GM19043 (cell line): ENCODE results near the gene PRR22.
"Not testable (repeated sequence)": the region's sequence is repeated elsewhere in the genome, so short reads cannot be mapped to it uniquely, and the experiment has no call there.

Experiments
- ATAC-seq: cut with Tn5 transposase; IDR thresholded peaks from one replicate; pipeline ENCODE4 v1.9.1; 2021; ENCODE audit warnings: low read depth; ENCODE audit not compliant: unreplicated experiment

The PRR22 gene

DNA sequence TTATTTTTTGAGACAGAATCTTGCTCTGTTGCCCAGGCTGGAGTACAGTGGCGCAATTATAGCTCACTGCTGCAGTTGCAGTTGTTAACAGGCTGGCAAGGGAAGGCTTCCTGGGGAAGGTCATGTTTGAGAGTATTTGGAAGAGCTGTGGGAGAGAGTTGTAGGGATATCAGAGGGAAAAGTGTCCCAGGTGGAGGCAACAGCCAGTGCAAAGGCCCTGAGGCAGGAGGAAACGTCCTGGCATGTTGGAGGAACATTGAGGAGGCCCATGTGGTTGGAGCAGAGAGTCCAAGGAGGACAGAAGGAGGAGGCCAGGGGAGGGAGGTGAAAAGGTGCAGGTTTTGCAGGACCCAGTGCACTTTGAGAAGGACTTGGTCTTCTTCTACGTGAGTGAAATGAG lies 8.6 kb upstream of the PRR22 start:
- ATAC-seq, result no peak

DNA sequence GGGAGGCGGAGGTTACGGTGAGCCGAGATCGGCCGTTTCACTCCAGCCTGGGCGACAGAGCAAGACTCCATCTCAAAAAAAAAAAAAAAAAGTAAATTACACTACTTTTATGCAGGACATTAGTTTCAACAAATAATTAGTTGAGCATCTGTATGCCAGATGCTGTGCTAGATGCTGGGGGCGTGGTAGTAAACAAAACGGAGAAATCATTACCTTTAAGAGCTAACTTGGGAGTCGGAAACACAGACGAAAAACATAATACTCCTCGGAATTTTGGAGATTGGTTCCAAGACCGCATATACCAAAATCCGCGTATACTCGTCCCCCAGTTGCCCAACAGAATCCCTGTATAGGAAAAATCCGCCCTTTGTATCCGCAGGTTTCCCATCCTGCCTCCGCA lies 7.7 kb upstream of the PRR22 start:
- no peak for ATAC-seq

DNA sequence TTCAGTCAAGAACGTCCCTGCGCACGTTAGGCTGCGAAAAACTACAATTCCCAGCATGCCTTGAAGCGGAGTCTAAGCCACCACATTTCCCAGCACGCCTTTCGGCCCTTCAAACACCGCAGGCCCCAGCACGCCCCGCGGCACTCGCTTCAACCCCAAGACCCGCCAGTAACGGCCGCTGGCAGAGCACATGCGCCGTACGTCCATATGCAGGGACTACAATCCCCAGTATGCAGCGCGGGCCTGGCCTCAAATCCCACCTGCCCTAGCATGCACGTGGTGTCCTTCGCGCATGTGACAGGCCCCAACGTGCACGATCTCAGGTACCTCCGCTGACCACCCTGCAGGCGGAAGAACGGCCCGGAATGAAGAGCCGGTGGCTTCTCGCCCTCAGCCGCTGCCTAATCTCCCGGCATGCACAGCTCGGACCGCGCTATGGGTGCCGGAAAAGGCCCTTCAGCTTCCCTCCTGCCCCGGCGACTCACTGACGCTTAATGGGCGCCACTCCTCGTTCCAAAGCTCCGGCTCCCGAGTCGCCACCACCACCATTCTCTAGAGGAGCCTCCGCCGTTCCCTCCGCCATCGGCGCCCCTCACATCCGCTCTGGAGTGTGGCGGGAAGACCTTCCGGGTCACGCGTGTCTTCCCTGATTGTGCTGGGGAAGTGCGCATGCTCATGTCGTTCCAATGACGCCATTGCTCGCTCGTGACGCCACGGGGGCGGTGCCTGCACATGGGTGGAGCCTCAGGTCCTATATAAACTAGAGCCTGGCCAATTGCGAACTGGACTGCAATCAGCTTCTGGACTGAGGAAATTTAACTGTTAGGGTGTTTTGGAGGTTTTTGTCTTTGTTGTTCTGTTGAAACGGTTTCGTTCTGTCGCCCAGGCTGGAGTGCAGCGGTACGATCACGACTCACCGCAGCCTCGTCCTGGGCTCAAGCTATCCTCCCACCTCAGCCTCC lies 6.3 kb upstream of the PRR22 start, which contains the start of gene DUS3L:
DUS3L (minus strand) TSS at position 605 of the 962 bp plus-strand sequence; CDS start at position 583, 22 bp downstream.
- peak; percentile 87 for ATAC-seq

DNA sequence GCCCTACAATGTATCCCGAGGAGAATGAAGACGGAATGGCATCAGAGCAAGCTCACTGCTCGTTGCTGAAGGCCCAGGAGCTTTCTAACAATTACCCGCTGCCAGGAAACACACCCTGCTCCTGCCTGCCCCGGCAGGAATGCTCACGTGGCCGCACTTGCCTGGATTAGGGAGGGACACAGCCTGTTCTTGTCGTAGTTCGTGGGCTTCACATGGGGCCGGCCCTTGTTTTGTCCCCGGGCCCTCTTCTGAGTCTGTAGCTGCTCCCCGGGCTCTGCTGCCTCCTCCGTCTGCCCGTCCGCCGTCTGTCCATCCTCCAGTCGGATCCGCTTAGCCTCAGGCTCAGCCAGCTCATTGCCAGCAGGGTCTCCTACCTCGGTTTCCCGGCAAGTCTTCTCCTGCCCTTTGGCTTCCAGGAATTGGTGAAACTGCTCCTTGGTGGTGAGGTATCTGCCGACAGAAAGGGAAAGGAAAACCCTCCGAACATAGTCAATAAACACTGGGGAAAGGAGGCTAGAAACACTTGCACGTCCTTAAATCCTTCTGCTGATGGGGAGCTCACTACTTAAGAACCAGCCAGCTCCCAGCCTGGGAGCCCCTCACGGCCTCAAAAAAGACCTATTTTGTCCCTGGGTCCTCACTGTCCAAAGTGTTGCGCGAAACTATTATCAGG lies 5.5 kb upstream of the PRR22 start:
- no peak for ATAC-seq

DNA sequence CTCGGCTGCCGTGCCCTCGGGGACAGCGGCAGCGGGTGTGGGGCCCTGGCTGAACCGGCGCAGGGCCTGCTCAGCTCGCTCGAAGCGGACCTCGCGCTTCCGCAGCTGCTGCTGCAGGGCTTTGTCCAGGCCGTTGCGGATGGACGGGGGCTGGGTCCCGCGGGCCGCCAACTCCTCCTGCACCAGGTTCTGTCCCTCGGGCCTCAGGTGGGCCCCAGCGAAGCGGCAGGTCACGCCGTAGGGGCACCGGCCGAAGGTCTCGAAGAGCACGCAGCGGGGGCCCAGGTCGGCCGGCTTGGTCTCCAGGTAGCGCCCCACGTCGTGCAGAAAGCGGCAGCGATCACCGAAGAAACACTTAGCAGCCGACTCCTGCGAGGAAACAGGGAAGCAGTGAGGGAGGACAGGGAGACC lies 4.8 kb upstream of the PRR22 start:
- ATAC-seq, result no peak

DNA sequence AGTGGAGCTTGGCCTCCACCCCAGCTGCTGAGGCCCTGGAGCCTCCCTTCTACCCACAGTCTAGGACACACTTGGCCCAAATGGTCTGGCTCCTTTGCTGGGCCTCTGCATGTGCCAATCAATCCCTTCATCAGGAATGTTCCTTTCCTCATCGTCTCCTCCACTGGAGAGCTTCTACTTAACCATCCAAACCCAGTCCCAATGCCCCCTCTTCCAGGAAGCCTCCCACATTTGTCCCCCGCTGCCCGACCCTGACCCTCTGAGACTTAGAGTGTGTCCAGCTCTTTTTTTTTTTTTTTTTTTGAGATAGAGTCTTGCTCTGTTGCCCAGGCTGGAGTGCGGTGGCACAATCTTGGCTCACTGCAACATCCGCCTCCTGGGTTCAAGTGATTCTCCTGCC lies 3.9 kb upstream of the PRR22 start:
- ATAC-seq, result no peak

DNA sequence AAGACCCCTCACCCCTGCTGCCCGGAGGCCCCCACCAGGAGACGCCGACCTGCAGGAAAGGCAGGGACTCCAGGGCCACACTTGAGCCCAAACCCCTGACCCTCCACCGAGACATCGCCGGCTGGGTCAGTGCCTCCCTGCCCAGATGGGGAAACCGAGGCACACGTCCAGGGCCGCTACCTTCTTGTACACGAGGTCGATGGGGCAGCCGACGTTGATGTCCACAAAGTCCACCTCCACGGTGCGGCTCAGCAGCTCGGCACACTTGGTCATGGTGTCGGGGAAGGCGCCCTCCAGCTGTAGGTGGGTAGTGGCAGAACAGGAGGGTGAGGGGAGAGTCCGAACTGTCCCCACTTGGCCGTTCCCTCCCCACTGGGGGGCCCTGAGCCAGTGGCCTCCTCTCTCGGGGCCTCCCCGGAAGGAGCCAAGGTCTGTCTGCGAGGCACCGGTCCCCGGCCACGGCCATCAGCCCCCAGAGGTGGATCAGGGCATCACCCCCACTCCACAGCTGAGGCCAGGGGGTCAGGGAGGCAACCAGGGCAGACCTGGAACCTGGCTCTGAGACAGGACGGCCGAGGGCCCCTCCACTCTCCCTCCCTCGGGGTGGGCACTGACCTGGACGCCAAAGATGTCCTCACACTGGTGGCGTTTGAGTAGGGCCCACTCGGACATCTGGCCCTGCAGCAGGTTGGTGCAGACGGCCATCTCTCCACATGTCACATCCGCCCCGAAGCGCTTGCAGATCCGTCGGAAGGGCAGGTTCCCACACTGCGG lies 3.0 kb upstream of the PRR22 start:
- ATAC-seq, result no peak

DNA sequence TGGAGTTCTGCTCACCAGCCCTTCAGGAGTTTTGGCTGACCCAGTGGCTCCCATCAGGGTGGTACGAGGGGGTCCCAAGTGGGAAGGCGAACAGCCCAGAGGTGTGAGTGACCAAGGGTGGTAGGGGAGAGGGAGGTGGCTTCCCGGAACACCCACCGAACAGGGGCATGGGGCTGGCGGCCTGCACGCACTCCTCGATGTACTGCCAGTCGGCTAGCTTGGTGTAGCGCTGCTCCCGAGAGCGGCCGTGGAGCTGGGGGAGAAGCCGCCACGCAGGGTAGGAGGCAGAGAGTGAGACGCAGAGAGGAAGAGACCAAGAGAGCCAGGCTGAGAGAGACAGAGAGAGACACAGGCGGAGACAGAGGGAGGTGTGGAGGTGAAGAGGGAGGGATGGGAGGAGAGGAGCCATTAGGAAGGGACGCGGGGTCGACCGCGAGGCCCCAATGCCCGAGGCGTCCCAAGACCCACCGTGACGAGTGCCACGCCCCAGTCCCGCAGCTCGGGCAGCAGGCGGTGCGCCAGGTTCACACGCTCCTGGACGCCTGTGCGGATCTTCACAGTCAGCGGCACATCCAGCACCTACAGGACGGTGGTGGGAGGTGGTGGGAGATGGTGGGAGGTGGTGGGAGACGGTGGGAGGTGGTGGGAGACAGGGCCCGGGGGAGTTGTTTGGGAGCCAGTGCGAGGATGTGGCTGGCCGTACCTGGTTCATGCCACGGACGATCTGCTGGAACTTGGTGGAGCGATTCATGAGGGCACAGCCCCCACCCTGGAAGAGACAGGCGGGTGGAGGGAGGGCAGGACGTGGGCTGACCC lies 2.3 kb upstream of the PRR22 start:
- ATAC-seq, result no peak

DNA sequence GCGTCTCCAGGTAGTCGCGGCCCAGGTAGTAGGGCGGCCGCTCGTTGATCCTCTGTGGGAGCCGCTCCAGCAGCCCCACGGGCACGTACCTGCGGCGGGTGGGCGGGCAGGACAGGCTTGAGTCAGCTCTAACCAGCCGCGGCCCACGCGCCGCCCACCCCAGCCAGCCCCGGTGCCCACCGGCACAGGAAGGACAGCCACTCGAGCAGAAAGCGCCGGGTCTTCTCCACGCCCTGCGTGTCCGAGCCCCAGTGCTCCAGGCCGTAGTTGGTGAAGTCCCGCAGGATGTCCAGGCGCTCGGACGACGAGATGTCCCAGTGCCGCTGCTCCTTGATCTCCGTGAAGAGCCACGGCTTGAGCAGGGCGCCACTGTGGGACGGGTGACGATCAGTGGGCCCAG lies 877 bp upstream of the PRR22 start:
- ATAC-seq, result no peak

DNA sequence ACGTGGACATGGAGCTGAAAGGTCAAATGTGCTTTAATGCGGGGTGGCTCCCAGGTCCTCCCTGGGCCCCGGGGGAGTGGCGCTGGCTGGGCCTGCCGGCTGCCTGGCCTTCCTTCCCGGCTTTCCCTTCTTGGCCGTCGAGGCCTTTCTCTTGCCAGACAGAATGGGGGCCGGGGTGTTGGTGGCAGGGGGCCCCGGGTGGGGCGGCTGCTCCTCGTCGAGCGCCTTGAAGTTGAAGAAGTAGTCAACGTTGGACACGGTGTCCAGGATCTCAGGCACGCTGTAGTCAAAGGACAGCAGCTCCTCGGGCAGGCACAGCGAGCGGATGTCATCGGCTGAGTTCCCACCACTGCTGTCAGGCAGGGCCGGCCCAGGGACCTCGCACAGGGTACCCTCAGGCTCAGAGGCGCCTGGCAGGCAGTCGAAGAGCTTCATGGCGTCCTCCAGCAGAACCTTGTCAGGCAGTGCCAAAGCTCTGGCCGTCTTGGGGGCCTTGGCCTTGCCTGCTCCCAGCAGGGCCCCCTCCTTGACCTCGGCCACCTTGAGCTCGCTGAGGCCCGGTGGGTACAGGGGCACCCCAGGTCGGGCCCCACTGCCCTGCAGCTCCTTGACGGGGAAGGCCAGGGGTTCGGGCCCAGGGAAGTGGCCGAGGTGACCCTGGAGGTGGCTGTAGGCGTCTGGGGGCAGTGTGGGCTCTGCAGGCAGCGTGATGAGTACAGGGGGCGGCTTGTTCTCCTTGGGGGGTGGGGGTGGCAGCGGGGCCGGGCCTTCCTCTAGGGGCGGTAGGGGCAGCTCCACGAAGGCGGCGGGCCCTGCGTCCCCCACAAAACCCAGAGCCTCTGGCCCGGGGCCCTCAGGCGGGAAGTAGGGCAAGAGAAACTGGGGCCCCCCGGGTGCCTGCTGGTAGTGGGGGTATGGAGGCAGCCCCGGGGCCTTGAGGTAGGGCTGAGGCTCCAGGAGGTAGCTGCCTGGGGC lies 1.3 kb downstream of the PRR22 start:
- ATAC-seq, result no peak

DNA sequence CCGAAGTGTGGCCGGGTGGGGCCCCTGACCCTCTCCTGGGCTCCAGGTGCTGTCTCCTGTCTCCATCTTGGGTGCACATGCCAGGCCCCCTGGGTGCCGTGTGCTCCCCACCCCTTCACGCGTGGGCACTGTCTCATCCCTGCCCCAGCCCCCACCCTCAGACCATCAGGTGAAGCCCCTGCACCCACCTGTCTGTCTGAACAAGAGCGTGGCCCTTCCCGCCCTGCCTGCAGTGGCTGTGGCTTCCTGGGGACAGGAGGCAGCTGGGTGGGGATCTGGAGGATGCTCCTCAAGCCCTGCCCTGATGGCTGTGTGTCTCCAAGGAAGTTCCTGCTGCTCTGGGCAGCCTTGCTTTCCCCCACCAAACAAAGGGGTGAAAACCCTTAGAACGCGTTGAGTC lies 2.2 kb downstream of the PRR22 start:
- ATAC-seq, result no peak

DNA sequence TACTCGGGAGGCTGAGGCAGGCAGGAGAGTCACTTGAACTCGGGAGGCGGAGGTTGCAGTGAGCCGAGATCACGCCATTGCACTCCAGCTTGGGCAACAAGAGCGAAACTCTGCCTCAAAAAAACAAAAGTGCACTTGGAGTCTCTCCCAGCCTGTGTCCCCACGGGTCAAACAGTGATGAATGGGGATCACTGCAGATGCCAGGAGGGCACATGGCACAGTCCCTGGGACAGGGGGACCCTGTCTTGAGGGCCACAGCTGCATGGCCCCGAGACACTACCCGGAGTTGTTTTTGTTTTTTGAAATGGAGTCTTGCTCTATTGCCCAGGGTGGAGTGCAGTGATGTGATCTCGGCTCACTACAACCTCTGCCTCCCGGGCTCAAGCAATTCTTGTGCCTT lies 3.6 kb downstream of the PRR22 start:
- ATAC-seq, result not testable (repeated sequence)

DNA sequence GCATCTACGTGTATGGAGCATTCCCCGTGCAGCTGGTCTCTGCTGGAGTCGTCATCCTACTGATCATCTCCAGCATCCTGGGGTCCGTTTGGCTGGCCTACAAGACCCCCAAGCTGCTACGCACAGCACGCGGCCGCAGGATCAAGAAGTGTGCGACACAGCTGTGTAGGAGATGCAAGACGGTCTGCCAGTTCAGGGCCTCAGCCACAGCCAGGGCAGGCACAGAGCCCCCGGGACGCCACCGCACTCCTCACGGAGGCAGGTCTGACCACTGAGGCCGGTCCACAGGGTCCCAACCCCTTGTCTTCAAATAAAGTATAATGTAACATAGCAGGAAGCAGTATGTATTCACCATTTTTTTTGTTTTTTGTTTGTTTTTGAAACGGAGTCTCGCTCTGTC lies 6.1 kb downstream of the PRR22 start:
- no peak for ATAC-seq

DNA sequence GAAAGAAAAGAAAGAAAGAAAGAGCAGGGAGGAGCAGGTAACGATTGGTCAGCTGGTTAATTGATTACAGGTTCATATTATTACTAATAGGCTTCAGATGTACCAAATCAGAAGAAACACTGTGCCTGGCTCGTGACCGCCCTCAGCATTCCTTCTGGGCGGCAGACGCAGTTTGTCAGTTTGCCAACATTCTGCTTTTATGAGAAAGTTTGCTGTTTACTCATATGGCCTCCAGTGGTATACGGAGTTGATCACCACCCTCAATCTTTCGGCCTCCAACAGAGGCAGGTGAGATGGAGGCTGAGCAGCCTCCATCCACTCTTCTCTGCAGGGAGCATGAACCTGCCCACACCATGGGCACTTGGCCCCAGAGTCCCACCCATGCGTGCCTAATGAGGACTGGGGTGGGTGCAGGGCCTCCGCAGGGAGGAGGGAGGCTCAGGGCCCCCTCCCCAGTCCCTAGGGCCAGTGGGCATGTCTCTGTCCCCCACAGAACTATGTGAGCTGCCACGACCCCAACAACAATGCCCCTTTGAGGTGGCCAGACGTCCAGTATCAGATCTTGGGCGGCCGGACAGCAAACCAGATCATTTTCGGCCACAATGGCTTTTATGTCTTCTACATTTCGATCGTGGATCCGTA lies 8.8 kb downstream of the PRR22 start:
- ATAC-seq, result no peak

DNA sequence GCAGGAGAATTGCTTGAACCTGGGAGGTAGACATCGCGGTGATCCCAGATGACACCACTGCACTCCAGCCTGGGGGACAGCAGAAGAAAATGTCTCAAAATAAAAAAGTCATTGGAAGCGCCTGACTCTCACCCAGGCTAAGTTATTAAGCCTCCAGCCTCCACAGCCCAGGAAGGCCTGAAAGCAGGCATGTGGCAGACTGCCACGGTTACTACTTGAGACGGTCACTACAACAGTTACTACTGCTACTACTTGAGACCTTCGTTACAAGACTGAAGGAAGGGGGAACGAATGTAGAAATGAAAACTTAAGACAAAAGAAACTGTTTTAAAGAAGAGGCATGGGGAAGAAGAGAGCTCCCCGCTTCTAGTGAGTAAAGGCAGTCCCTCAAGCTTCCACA lies 9.6 kb downstream of the PRR22 start:
- ATAC-seq, result no peak

DNA sequence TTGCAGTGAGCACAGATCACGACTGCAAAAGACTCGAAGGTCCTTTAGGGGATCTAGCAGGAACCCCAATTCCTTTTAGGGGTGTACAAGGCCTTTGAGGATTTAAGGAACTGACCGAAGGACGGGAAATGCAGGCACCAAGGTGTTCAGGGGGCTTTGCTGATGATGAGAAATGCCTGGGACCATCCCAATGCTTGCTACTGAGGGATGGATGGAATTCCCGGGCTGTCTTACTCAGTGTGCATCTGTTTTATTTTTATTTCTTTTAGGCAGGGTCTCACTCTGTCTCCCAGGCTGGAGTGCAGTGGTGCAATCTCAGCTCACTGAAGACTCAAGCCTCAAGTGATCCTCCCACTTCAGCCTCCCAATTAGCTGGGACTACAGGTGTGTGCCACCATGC lies 11.3 kb downstream of the PRR22 start:
- ATAC-seq, result no peak

DNA sequence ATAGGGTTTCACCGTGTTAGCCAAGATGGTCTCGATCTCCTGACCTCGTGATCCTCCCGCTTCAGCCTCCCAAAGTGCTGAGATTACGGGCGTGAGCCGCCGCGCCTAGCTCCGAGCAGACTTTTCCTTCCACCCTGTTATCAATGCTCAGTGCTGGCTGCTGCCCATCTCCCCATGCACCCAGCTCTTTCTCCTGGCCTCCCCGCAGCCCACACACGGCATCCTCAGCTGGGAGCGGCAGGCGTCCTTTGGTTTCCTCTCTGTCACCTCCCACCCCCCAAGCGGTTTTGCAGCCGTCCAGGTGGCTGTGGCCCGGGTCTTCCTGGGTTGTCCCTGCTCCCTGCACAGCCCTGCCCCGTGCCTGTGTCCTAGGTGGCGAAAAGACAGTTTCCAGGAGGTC lies 12.1 kb downstream of the PRR22 start:
- no peak for ATAC-seq

DNA sequence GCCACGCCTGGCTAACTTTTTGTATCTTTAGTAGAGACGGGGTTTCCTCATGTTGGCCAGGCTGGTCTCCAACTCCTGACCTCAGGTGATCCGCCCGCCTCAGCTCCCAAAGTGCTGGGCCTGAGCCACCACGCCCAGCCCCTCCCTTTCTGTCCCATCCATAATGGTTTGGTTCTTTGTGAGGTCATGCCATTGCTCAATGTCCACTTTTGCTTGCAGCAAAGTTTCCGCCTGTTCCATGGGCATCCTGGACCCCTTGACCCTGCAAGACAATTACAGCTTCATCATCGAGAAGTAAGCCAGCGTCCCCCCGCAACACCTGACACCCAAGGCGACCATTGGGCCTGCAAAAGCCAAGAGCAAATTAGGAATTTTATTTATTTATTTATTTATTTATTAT lies 16.6 kb downstream of the PRR22 start:
- ATAC-seq, result no peak

DNA sequence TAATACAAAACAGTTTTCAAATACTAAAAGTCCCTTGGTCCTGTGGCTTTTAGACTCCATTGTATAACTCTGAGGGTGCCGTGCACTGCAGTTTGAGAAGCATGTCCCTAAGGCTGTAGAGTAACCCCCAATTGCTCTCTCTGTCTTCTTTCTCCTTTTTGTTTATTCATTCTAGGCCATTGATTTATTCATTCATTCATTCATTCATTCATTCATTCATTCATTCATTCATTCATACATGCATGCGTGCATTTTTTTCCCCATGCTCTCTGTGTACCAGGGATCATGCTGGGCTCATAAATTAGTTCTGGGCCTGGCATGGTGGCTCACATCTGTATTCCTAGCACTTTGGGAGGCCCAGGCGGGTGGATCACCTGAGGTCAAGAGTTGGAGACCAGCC lies 19.3 kb downstream of the PRR22 start:
- ATAC-seq, result no peak
